Epithelial cell of esophagus (primary cell): ENCODE data around the gene OSBPL3.

Experiments
- DNase-seq: peaks from one replicate; pipeline ENCODE4 v3.0.0; 2010; ENCODE audit warnings: low read depth
- H3K4me3 ChIP-seq: 2 replicates; pipeline ENCODE4 v1.5.1; 2011; ENCODE audit warnings: mild to moderate bottlenecking, low read length, control low read depth
- TF ChIP-seq, protein P1 (sequence below): IDR thresholded peaks from 2 replicates; pipeline ENCODE4 v1.5.1; 2011; ENCODE audit warnings: low read depth, mild to moderate bottlenecking, low read length, control low read depth, inconsistent platforms; ENCODE audit not compliant: insufficient read depth; ENCODE audit errors: missing control alignments

Gene OSBPL3

DNA sequence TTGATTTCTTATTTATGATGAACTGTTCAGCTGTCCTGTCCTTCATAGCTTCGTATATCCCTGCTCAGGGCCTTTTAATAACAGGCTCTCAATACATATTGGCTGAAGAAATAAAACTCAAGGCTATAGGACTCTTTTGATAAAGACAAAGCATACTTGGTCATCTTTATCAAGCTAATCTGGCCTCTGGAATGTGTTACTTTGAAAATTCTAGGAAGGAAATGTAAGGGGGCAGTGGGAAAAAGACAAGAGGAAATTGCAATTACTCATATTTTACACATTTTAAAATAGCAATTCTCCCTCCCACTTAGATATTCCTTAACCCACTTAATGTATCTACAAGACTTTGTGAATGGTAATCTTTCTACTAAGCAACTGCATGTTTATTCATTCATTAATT lies 94.3 kb downstream of the OSBPL3 start:
- no peak for DNase-seq
- H3K4me3 ChIP-seq = no peak overlapping the region
- TF ChIP-seq, protein P1, sequence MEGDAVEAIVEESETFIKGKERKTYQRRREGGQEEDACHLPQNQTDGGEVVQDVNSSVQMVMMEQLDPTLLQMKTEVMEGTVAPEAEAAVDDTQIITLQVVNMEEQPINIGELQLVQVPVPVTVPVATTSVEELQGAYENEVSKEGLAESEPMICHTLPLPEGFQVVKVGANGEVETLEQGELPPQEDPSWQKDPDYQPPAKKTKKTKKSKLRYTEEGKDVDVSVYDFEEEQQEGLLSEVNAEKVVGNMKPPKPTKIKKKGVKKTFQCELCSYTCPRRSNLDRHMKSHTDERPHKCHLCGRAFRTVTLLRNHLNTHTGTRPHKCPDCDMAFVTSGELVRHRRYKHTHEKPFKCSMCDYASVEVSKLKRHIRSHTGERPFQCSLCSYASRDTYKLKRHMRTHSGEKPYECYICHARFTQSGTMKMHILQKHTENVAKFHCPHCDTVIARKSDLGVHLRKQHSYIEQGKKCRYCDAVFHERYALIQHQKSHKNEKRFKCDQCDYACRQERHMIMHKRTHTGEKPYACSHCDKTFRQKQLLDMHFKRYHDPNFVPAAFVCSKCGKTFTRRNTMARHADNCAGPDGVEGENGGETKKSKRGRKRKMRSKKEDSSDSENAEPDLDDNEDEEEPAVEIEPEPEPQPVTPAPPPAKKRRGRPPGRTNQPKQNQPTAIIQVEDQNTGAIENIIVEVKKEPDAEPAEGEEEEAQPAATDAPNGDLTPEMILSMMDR = no peak

DNA sequence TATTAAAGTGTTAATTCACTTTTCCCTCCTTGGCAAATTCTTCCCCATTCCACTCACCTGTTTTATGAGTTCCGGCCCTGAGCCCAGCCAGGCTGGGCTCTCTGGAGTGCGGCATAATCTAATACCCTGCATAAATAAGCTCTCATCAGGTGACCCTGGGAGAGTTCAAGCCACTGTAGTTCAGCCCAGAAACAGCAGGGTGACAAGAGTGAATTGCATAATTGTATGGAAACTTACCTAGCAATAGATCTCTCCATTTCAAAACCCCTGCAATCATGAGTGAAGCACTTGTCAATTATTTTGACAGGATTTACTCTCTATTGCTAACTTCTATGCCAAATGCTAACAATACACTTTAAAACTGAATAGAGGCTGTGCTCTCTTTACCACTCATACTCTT lies 94.7 kb downstream of the OSBPL3 start:
- DNase-seq = no peak
- no peak overlapping the region for H3K4me3 ChIP-seq
- TF ChIP-seq, protein P1 = no peak

DNA sequence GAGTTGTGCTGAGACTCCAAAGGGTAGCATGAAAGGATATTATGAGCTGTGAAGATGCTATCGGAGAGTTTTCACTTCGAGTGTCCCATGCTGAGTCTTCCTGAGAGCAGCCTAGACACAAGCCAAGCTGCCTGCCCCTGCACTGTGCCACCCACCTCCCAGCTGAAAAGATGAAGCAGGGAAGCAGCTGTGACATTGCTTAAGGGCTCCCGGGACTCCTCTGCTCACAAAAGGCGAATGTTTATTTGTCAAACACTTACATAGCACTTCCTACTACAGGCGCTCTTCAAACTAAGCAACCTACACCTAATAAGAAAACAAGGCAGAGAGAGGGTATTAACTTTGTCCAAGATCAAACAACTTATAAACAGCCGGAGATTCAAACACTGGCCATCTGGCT lies 95.6 kb downstream of the OSBPL3 start:
- DNase-seq = no peak
- TF ChIP-seq, protein P1 = no peak
- H3K4me3 ChIP-seq = no peak overlapping the region

DNA sequence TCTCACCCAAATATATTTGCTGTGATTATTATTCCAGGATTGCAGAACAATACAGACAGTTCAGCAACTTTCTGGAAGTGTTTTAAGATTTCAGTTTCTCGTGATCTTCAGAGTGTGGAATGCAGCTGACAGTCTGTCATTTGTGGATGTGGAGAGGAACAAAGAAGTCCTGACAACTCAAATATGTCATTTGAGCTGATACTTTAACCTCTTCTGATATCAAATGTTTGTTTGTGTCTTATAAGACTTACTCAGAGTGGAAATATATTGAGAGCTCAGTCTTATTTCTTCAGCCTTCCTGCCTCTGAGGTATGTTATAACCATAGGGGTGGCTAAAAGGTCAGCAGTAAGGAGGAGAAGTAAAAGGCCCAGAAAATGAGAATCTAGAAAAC lies 96.4 kb downstream of the OSBPL3 start:
- no peak overlapping the region for H3K4me3 ChIP-seq
- TF ChIP-seq, protein P1 = no peak
- no peak for DNase-seq

GRCh38 chr7:24882989-24883621 lies 96.9 kb downstream of the OSBPL3 start:
- DNase-seq = peak; percentile 80
- TF ChIP-seq, protein P1 = no peak

GRCh38 chr7:24881623-24882022 lies 98.4 kb downstream of the OSBPL3 start:
- TF ChIP-seq, protein P1 = peak; percentile 31
- no peak overlapping the region for H3K4me3 ChIP-seq
- DNase-seq = no peak

More at GRCh38 chr7:24882989-24883621, 96.9 kb downstream of the OSBPL3 start:
- no peak overlapping the region for H3K4me3 ChIP-seq

DNA sequence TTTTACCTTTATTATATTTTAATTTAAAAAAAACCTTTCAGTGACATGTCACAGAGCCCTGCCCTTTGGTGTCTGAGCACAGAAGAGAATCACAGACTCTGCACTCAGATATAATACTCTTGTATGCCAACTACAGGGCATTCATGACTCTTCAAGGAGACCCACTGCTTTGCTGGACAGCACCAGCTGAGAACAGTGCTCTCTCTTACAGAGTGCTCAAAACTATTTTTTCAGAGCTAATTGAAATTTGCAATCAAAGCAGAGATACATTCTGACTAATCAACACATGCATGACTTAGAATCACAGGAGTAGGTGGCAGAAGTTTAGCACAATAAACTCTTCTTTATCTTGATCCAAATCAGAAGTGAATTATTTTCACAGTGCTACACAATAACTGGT lies 99.1 kb downstream of the OSBPL3 start:
- DNase-seq = no peak
- TF ChIP-seq, protein P1 = no peak
- H3K4me3 ChIP-seq = no peak overlapping the region
